Measurements from ENCODE around the gene SPPL2A. TPM values are rescaled to one million over a fixed set of nuclear protein-coding genes. Genes with fewer than 3 reads are reported as not detected.

SPPL2A gene
- total RNA-seq, 4 donors from 2014 or later = 63.8 to 128 (median 100) TPM

- Histone ChIP-seq H3K4me3 (no peak overlapping the region), H3K27me3 (no peaks in the 10 kb centered on the region), H3K4me1 (peaks cover 0 to 17% (median 4%) of the 10 kb centered on the region in 3 donors), H3K27ac (no peak overlapping the region), H3K36me3 (no peaks in the 10 kb centered on the region), H3K9me3 (no peaks in the 10 kb centered on the region)
- no peak for DNase-seq
- TF ChIP-seq CTCF (IDR thresholded peaks at IDR 0.05) = no peak
- TF ChIP-seq POLR2A (IDR thresholded peaks at IDR 0.05) = no peak
- WGBS, 2 donors = 70 to 87% methylated on average over 4 of the region's 4 CpGs
- intact Hi-C loops (cut with DNase I) = no loop called here
Observed at GRCh38 chr15:50791486-50791885, 26.0 kb upstream of the SPPL2A start.

GRCh38 chr15:50790778-50791453 lies 25.4 kb upstream of the SPPL2A start:
- WGBS, 2 donors = 76 to 78% methylated on average over 7 of the region's 7 CpGs
- no peaks in the 10 kb centered on the region for H3K27me3 ChIP-seq
- no peak for TF ChIP-seq CTCF (IDR thresholded peaks at IDR 0.05)
- TF ChIP-seq POLR2A (IDR thresholded peaks at IDR 0.05) = no peak
- no peak overlapping the region for H3K4me3 ChIP-seq
- no peaks in the 10 kb centered on the region for H3K36me3 ChIP-seq
- DNase-seq = no peak
- no peaks in the 10 kb centered on the region for H3K9me3 ChIP-seq
- intact Hi-C loops (cut with DNase I) = no loop called here
- peak overlapping the region in 1 of 4 donors; percentile 17 for H3K27ac ChIP-seq
- peaks cover 0 to 17% (median 4%) of the 10 kb centered on the region in 3 donors for H3K4me1 ChIP-seq

- intact Hi-C loops (cut with DNase I) = no loop called here
- H3K27me3 ChIP-seq = no peaks in the 10 kb centered on the region
- no peaks in the 10 kb centered on the region for H3K9me3 ChIP-seq
- peaks cover 0 to 17% (median 4%) of the 10 kb centered on the region in 3 donors for H3K4me1 ChIP-seq
- no peaks in the 10 kb centered on the region for H3K36me3 ChIP-seq
- H3K27ac ChIP-seq = no peak overlapping the region
- 37 to 54% methylated on average over 3 of the region's 3 CpGs for WGBS, 2 donors
- no peak for DNase-seq
- H3K4me3 ChIP-seq = no peak overlapping the region
- no peak for TF ChIP-seq POLR2A (IDR thresholded peaks at IDR 0.05)
- no peak for TF ChIP-seq CTCF (IDR thresholded peaks at IDR 0.05)
Observed at GRCh38 chr15:50786871-50787270, 21.4 kb upstream of the SPPL2A start.

- no peaks in the 10 kb centered on the region for H3K9me3 ChIP-seq
- no peak for DNase-seq
- peaks cover 0 to 12% (median 4%) of the 10 kb centered on the region in 3 donors for H3K4me1 ChIP-seq
- H3K4me3 ChIP-seq = no peak overlapping the region
- H3K27me3 ChIP-seq = no peaks in the 10 kb centered on the region
- H3K36me3 ChIP-seq = no peaks in the 10 kb centered on the region
- WGBS, 2 donors = 95% methylated on average over 2 of the region's 2 CpGs
- no peak for TF ChIP-seq CTCF (IDR thresholded peaks at IDR 0.05)
- no peak for TF ChIP-seq POLR2A (IDR thresholded peaks at IDR 0.05)
- no peak overlapping the region for H3K27ac ChIP-seq
- intact Hi-C loops (cut with DNase I) = no loop called here
Observed at GRCh38 chr15:50786438-50786837, 20.9 kb upstream of the SPPL2A start.

- intact Hi-C loops (cut with DNase I) = no loop called here
- no peaks in the 10 kb centered on the region for H3K36me3 ChIP-seq
- H3K9me3 ChIP-seq = no peaks in the 10 kb centered on the region
- no peaks in the 10 kb centered on the region for H3K27me3 ChIP-seq
- no peak overlapping the region for H3K4me3 ChIP-seq
- no peak for DNase-seq
- H3K4me1 ChIP-seq = no peaks in the 10 kb centered on the region
- no peak overlapping the region for H3K27ac ChIP-seq
- TF ChIP-seq POLR2A (IDR thresholded peaks at IDR 0.05) = no peak
- TF ChIP-seq CTCF (IDR thresholded peaks at IDR 0.05) = no peak
Observed at GRCh38 chr15:50783895-50784294, 18.4 kb upstream of the SPPL2A start.
